ENCODE data around the gene WARS2.

WARS2 gene

GRCh38 chr1:118997225-118997624, 143.2 kb downstream of the WARS2 start:
- DNase-seq (ENCODE audit: low read depth) = no peak
- H3K4me3 ChIP-seq (ENCODE audit: low read length) = no peak overlapping the region
- TF ChIP-seq CTCF (conservative IDR thresholded peaks at IDR 0.05; ENCODE audit: low read length) = no peak

GRCh38 chr1:118995312-118996016, 145.0 kb downstream of the WARS2 start:
- no peak overlapping the region for H3K4me3 ChIP-seq (ENCODE audit: low read length)
- no peak for DNase-seq (ENCODE audit: low read depth)
- no peak for TF ChIP-seq CTCF (conservative IDR thresholded peaks at IDR 0.05; ENCODE audit: low read length)

- no peak for DNase-seq (ENCODE audit: low read depth)
- H3K4me3 ChIP-seq (ENCODE audit: low read length) = no peak overlapping the region
- no peak for TF ChIP-seq CTCF (conservative IDR thresholded peaks at IDR 0.05; ENCODE audit: low read length)
Observed at GRCh38 chr1:118993700-118994026, 146.8 kb downstream of the WARS2 start.

- no peak for TF ChIP-seq CTCF (conservative IDR thresholded peaks at IDR 0.05; ENCODE audit: low read length)
- H3K4me3 ChIP-seq (ENCODE audit: low read length) = no peak overlapping the region
- no peak for DNase-seq (ENCODE audit: low read depth)
Observed at GRCh38 chr1:118992868-118993699, 147.4 kb downstream of the WARS2 start.

- DNase-seq (ENCODE audit: low read depth) = no peak
- H3K4me3 ChIP-seq (ENCODE audit: low read length) = no peak overlapping the region
- TF ChIP-seq CTCF (conservative IDR thresholded peaks at IDR 0.05; ENCODE audit: low read length) = no peak
Observed at GRCh38 chr1:118992237-118992825, 148.1 kb downstream of the WARS2 start.

- DNase-seq (ENCODE audit: low read depth) = no peak
- TF ChIP-seq CTCF (conservative IDR thresholded peaks at IDR 0.05; ENCODE audit: low read length) = no peak
Observed at GRCh38 chr1:118991448-118991847, 149.0 kb downstream of the WARS2 start.

More at GRCh38 chr1:118991448-118991847, 149.0 kb downstream of the WARS2 start:
- no peak overlapping the region for H3K4me3 ChIP-seq (ENCODE audit: low read length)

Measured in AG10803 (cell line).